K562 treated with DMSO at 1 percent for 4 hours (cell line): ENCODE results near the gene HSFY2. TPM values are rescaled to one million over a fixed set of nuclear protein-coding genes. Genes with fewer than 3 reads are reported as not detected.

Source experiments
- total RNA-seq: library from RNA; unstranded; fragments of 300-600 nt; gene quantifications from 2 replicates; pipeline ENCODE4 v1.2.3, GENCODE V29; 2022; ENCODE audit not compliant: insufficient read depth

HSFY2 gene
- not detected in 2 replicates for total RNA-seq

GRCh38 chrY:18773635-18774034 lies at the start of gene HSFY2:
TSS of gene HSFY2 (minus strand) at chrY:18773735. CDS start at chrY:18773618, 117 bp downstream.

Other genes with a start within 250 kb of the HSFY2 start
- not detected in 2 replicates for gene HSFY1, start 227.0 kb downstream of the HSFY2 start, total RNA-seq